Activated CD4-positive, alpha-beta T cell treated with anti-CD3 and anti-CD28 coated beads for 36 hours (primary cell): ENCODE results near the gene INPP5K. TPM values are rescaled to one million over a fixed set of nuclear protein-coding genes. Genes with fewer than 3 reads are reported as not detected.

Experiments used
- ATAC-seq: fragments of 200-7000 bp; cut with Tn5 transposase; one replicate; pipeline ENCODE4 v1.10.0; 2021; ENCODE audit warnings: mild to moderate bottlenecking, moderate library complexity
- CTCF ChIA-PET: fragments of 350-600 bp; sonication (Branson Sonifier 250); formaldehyde crosslinking; loops from one replicate; lab custom pipeline; 2021; ENCODE audit warnings: antibody characterized with exemption; lab: Charles Lee
- POLR2A ChIA-PET: fragments of 350-600 bp; sonication (Branson Sonifier 250); formaldehyde crosslinking; loops from one replicate; lab custom pipeline; 2021; ENCODE audit warnings: antibody characterized with exemption, inconsistent platforms; lab: Charles Lee
- DNase-seq: peaks from one replicate; pipeline ENCODE4 v3.0.0-alpha.2; 2020
- H3K27ac Mint-ChIP-seq: one replicate; pipeline ENCODE4 v1.8.0; 2021; ENCODE audit warnings: mixed read lengths
- H3K27me3 Mint-ChIP-seq: one replicate; pipeline ENCODE4 v1.8.0; 2021; ENCODE audit warnings: mixed read lengths
- H3K36me3 Mint-ChIP-seq: one replicate; pipeline ENCODE4 v1.8.0; 2021; ENCODE audit warnings: low read depth, mixed read lengths
- H3K4me1 Mint-ChIP-seq: one replicate; pipeline ENCODE4 v1.8.0; 2021; ENCODE audit warnings: mixed read lengths
- H3K4me3 Mint-ChIP-seq: one replicate; pipeline ENCODE4 v1.8.0; 2021; ENCODE audit warnings: mild to moderate bottlenecking, moderate library complexity, mixed read lengths
- H3K9me3 Mint-ChIP-seq: one replicate; pipeline ENCODE4 v1.8.0; 2021; ENCODE audit warnings: low read depth, mixed read lengths
- intact Hi-C, 2 experiments: fragments of 100-400 bp; cut with DNase I in 1 of 2; cut with micrococcal nuclease in 1 of 2; formaldehyde crosslinking; loops; one replicate each; pipeline versions ENCODE4 v1.14.2 to v1.15.1; 2022 to 2024; cut with DNase I, micrococcal nuclease
- total RNA-seq, 2 experiments: library from RNA; stranded (reverse); gene quantifications; one replicate each; pipeline ENCODE4 v1.2.3, GENCODE V29; 2021

INPP5K gene
- total RNA-seq, 2 experiments from 2014 or later, result 18.5 to 27.3 TPM

DNA sequence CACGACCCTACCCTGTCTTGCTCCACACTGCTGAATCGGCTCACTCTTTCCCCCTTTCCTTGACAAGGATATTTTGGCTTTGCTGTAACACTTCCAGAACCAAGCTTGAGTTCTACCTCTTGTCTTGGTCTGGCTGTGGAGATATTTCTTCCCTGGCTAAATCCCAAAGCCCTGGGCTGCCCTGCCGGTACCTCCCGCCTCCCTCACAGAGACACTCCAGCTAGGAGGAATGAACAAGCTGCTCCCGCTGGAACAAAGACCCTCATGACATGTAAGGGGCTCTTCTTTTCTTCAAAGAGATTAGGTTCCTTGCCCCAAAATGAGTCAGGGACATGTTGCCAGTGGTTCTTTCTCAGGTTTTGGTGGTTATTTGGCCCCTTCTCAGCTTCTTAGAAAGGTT, 10.8 kb downstream of the INPP5K start:
- ATAC-seq (no peak), DNase-seq (no peak)
- intact Hi-C loops, result no loop called here
- H3K4me1 Mint-ChIP-seq, result peaks cover 2% of the 10 kb centered on the region
- H3K27me3 Mint-ChIP-seq, result no peaks in the 10 kb centered on the region
- POLR2A ChIA-PET, result no interaction called here
- H3K9me3 Mint-ChIP-seq, result no peaks in the 10 kb centered on the region
- no peak overlapping the region for H3K4me3 Mint-ChIP-seq
- CTCF ChIA-PET, result interaction anchor here (2.7 kb wide), 1 partner anchor 10 kb away, joined by 13 read pairs; the partner anchor contains the start of gene INPP5K
- no peak overlapping the region for H3K27ac Mint-ChIP-seq
- H3K36me3 Mint-ChIP-seq, result peaks cover 12% of the 10 kb centered on the region

GRCh38 chr17:1504866-1505265, 11.5 kb downstream of the INPP5K start:
- ATAC-seq (no peak), DNase-seq (no peak)
- Mint-ChIP-seq H3K27me3 (no peaks in the 10 kb centered on the region), H3K4me3 (no peak overlapping the region), H3K4me1 (peaks cover 2% of the 10 kb centered on the region), H3K9me3 (no peaks in the 10 kb centered on the region), H3K27ac (no peak overlapping the region), H3K36me3 (peaks cover 12% of the 10 kb centered on the region)
- CTCF ChIA-PET, result interaction anchor here (2.7 kb wide), 1 partner anchor 11 kb away, joined by 13 read pairs; the partner anchor contains the start of gene INPP5K
- POLR2A ChIA-PET, result interaction anchor here (0.6 to 0.9 kb wide), 2 partner anchors 12 to 134 kb away, joined by 3 to 5 read pairs; partner anchors contain the start of gene INPP5K
- intact Hi-C loops, result no loop called here

- DNase-seq, result no peak
- Mint-ChIP-seq H3K27ac (no peak overlapping the region), H3K9me3 (no peaks in the 10 kb centered on the region), H3K36me3 (peaks cover 8% of the 10 kb centered on the region), H3K27me3 (no peaks in the 10 kb centered on the region), H3K4me1 (no peaks in the 10 kb centered on the region), H3K4me3 (no peak overlapping the region)
- ATAC-seq, result no peak
- CTCF ChIA-PET, result interaction anchor here (2.7 kb wide), 1 partner anchor 12 kb away, joined by 13 read pairs; the partner anchor contains the start of gene INPP5K
- POLR2A ChIA-PET, result no interaction called here
- intact Hi-C loops, result no loop called here
Observed at GRCh38 chr17:1503699-1504098, 12.7 kb downstream of the INPP5K start.

- ChIA-PET CTCF (interaction anchor here (0.8 to 1.0 kb wide), 2 partner anchors 17 to 134 kb away, joined by 3 read pairs; no protein-coding TSS in a partner anchor), POLR2A (interaction anchor here (0.6 kb wide), 1 partner anchor 10 kb away, joined by 6 read pairs; no protein-coding TSS in a partner anchor)
- Mint-ChIP-seq H3K27ac (no peak overlapping the region), H3K4me1 (no peaks in the 10 kb centered on the region), H3K36me3 (no peaks in the 10 kb centered on the region), H3K27me3 (no peaks in the 10 kb centered on the region), H3K9me3 (no peaks in the 10 kb centered on the region), H3K4me3 (no peak overlapping the region)
- ATAC-seq (no peak), DNase-seq (no peak)
- intact Hi-C loops, result no loop called here
Observed at GRCh38 chr17:1498869-1499268, 17.5 kb downstream of the INPP5K start.

DNA sequence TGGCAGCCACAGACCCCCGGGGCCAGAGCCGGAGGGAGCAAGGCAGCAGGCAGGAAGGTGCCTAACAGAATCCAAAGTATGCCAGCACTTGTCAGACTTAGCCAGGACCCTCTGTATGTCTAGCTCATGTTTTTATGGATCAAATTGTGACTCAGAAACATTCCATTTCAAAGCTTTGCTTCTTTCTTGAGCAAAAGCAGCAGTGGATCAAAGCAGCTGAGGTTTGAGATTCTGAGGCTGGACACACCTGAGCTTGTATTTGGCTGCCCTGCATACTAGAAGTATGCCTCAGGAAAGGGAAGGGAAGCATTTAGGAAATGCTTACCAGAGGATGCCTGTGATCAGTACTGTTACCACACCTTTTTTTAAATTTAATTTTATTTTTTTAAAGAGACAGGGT, 18.2 kb downstream of the INPP5K start:
- no peak overlapping the region for H3K27ac Mint-ChIP-seq
- no peak for DNase-seq
- no peaks in the 10 kb centered on the region for H3K36me3 Mint-ChIP-seq
- no peak for ATAC-seq
- CTCF ChIA-PET, result interaction anchor here (0.8 kb wide), 1 partner anchor 17 kb away, joined by 3 read pairs; no protein-coding TSS in a partner anchor
- POLR2A ChIA-PET, result interaction anchor here (0.6 kb wide), 1 partner anchor 38 kb away, joined by 6 read pairs; no protein-coding TSS in a partner anchor
- no peaks in the 10 kb centered on the region for H3K27me3 Mint-ChIP-seq
- no peaks in the 10 kb centered on the region for H3K9me3 Mint-ChIP-seq
- H3K4me3 Mint-ChIP-seq, result no peak overlapping the region
- H3K4me1 Mint-ChIP-seq, result no peaks in the 10 kb centered on the region
- intact Hi-C loops, result no loop called here

- Mint-ChIP-seq H3K9me3 (no peaks in the 10 kb centered on the region), H3K4me3 (no peak overlapping the region), H3K27ac (no peak overlapping the region), H3K36me3 (no peaks in the 10 kb centered on the region), H3K27me3 (no peaks in the 10 kb centered on the region), H3K4me1 (no peaks in the 10 kb centered on the region)
- intact Hi-C loops, result no loop called here
- POLR2A ChIA-PET, result interaction anchor here (0.6 kb wide), 1 partner anchor 39 kb away, joined by 6 read pairs; no protein-coding TSS in a partner anchor
- DNase-seq (no peak), ATAC-seq (no peak)
- CTCF ChIA-PET, result interaction anchor here (0.8 kb wide), 1 partner anchor 18 kb away, joined by 3 read pairs; no protein-coding TSS in a partner anchor
Observed at GRCh38 chr17:1497831-1498230, 18.6 kb downstream of the INPP5K start.

DNA sequence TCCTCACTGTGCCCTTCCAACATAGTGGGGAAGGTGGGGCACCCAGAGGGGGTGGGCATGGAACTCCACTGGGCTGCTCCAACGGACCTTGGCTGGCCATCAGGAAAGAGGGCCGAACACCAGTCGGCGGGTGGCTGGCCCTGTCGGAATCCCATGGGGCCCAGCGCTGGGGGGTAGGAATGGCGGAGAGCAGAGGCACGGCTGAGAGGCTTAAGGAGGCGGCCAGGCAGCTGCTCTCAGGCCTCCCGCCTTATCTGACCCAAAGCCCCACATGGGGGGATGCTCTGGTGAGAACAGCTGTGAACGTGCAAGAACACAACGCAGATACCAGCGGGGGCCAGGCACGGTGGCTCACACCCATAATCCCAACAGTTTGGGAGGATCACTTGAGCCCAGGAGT, 19.5 kb downstream of the INPP5K start:
- no peak overlapping the region for H3K4me3 Mint-ChIP-seq
- no peaks in the 10 kb centered on the region for H3K36me3 Mint-ChIP-seq
- H3K4me1 Mint-ChIP-seq, result peaks cover 7% of the 10 kb centered on the region
- no peaks in the 10 kb centered on the region for H3K27me3 Mint-ChIP-seq
- CTCF ChIA-PET, result no interaction called here
- no peak for ATAC-seq
- H3K27ac Mint-ChIP-seq, result no peak overlapping the region
- no peaks in the 10 kb centered on the region for H3K9me3 Mint-ChIP-seq
- intact Hi-C loops, result no loop called here
- POLR2A ChIA-PET, result no interaction called here
- no peak for DNase-seq

DNA sequence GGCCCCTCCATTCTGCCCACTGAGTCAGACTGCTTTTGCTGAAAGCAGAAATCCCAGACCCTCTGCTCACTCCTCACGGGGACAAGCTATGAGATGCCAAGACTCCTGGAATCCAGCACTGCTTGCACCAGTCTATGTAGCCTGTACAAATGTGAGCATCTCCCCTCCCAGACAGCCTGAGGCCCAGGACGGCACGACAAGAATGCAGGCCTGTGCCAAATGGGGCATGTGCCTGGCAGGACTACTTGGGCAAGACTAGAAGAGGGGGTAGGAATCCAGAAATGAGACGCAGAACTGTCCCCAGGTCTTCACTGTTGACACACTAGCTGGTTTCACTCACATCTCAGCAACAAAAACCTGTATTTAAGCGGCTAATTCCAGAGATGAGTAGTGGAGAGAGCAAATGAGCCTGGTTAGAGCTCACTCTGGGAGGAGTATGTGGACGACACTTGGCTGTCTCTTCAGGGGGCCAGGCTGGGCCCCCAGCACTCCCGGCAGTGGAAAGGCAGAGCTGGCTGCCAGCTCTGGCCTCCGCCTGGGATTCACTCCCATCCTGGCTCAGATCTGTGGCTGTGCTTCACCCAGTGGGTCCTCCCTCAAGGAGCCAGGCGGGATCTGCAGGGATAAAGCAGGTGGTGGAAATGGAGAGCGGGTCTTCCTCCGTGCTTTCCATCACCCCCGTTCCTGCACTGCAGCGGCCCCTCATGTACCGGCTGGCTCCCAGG, 21.0 kb downstream of the INPP5K start:
- H3K9me3 Mint-ChIP-seq, result no peaks in the 10 kb centered on the region
- no peaks in the 10 kb centered on the region for H3K36me3 Mint-ChIP-seq
- DNase-seq (no peak), ATAC-seq (no peak)
- H3K27me3 Mint-ChIP-seq, result no peaks in the 10 kb centered on the region
- intact Hi-C loops, result no loop called here
- ChIA-PET POLR2A (no interaction called here), CTCF (interaction anchor here (1.2 to 1.3 kb wide), 2 partner anchors 20 to 130 kb away, joined by 3 to 4 read pairs; no protein-coding TSS in a partner anchor)
- H3K27ac Mint-ChIP-seq, result no peak overlapping the region
- no peak overlapping the region for H3K4me3 Mint-ChIP-seq
- H3K4me1 Mint-ChIP-seq, result peaks cover 12% of the 10 kb centered on the region

DNA sequence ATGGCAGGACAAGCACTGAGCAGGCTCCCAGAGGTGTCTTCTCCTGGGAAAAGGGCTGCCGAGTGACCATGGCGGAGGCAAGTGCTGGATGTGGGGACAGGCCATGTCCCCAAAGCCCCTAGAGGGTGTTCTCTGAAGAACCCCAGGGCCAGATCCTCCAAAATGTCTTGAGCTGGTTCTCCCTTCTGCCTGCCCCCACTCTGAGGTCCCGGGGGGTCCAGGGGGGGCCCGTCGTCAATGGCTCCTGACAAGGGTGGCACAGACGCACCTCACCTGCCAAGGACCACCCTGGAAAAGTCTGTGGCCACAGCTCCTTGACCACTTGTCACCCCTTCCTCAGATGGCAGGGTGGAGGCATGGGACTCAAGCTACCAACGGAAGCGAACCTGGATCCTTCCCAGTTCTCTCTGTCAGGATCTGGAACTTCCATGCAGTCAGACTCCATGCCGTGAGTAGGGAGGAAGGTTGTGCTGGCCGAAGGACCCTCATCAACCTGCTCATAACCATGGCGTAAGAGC, 21.6 kb downstream of the INPP5K start:
- H3K27ac Mint-ChIP-seq, result no peak overlapping the region
- H3K36me3 Mint-ChIP-seq, result no peaks in the 10 kb centered on the region
- no peak overlapping the region for H3K4me3 Mint-ChIP-seq
- POLR2A ChIA-PET, result no interaction called here
- DNase-seq (no peak), ATAC-seq (no peak)
- H3K27me3 Mint-ChIP-seq, result no peaks in the 10 kb centered on the region
- H3K9me3 Mint-ChIP-seq, result no peaks in the 10 kb centered on the region
- CTCF ChIA-PET, result interaction anchor here (1.2 to 1.3 kb wide), 2 partner anchors 21 to 130 kb away, joined by 3 to 4 read pairs; no protein-coding TSS in a partner anchor
- intact Hi-C loops, result no loop called here
- peaks cover 14% of the 10 kb centered on the region for H3K4me1 Mint-ChIP-seq

GRCh38 chr17:1494203-1494602, 22.2 kb downstream of the INPP5K start:
- no peak overlapping the region for H3K27ac Mint-ChIP-seq
- DNase-seq (no peak), ATAC-seq (no peak)
- ChIA-PET POLR2A (no interaction called here), CTCF (no interaction called here)
- no peaks in the 10 kb centered on the region for H3K9me3 Mint-ChIP-seq
- intact Hi-C loops, result no loop called here
- H3K4me3 Mint-ChIP-seq, result no peak overlapping the region
- no peaks in the 10 kb centered on the region for H3K27me3 Mint-ChIP-seq
- H3K4me1 Mint-ChIP-seq, result peaks cover 17% of the 10 kb centered on the region
- no peaks in the 10 kb centered on the region for H3K36me3 Mint-ChIP-seq

DNA sequence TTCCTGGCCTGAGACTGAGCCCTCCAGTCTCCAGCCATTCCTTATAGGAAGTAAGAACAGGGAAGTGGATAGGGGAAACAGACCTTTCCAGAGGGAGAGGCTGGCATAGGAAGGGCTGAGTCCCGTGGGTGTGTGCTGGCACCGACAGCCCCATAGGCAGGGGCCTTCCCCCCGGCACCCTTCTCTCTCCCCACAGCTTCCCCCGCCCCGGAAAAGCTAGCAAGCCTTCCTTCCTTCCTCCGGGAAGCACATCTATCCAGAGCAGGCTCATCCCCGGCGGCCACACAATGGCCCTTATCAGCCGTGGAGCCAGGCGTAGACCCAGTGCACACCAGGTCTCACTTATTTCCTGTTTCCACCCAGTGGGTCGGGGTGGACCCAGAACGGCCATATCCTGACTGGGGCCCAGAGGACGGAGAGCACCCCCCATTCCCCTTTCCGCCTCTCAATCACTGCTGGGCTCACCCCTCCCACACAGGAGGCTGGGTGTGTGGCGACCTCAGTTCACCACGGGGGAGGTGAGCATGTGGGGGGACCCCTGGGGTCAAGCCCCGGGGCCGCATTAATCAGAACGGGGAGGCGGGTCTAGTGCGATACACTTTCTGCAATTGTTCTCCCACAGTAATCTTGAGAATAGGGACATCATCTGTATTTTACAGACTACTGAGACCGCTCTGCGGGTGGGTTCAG, 23.0 kb downstream of the INPP5K start:
- no peaks in the 10 kb centered on the region for H3K27me3 Mint-ChIP-seq
- H3K9me3 Mint-ChIP-seq, result no peaks in the 10 kb centered on the region
- H3K36me3 Mint-ChIP-seq, result no peaks in the 10 kb centered on the region
- CTCF ChIA-PET, result interaction anchor here (0.7 kb wide), 1 partner anchor 941 kb away, joined by 3 read pairs; no protein-coding TSS in a partner anchor
- ATAC-seq (no peak), DNase-seq (no peak)
- POLR2A ChIA-PET, result no interaction called here
- no peak overlapping the region for H3K4me3 Mint-ChIP-seq
- H3K4me1 Mint-ChIP-seq, result peaks cover 24% of the 10 kb centered on the region
- H3K27ac Mint-ChIP-seq, result no peak overlapping the region
- intact Hi-C loops, result no loop called here
